Neural cell (in vitro differentiated cells): ENCODE measurements around the gene WDR19.
"Not testable (repeated sequence)": the region's sequence is repeated elsewhere in the genome, so short reads cannot be mapped to it uniquely, and the experiment has no call there.

Experiments
- EP300 ChIP-seq: fragments of 450-650 bp; conservative IDR thresholded peaks from 2 replicates; pipeline ENCODE4 v1.6.1; 2014; ENCODE audit warnings: antibody characterized with exemption, mild to moderate bottlenecking, moderate library complexity; ENCODE audit not compliant: poor library complexity, severe bottlenecking
- MXI1 ChIP-seq: fragments of 450-650 bp; conservative IDR thresholded peaks from 2 replicates; pipeline ENCODE4 v1.6.1; 2014; ENCODE audit warnings: antibody characterized with exemption, mild to moderate bottlenecking; ENCODE audit not compliant: poor library complexity, severe bottlenecking
- POLR2AphosphoS5 ChIP-seq: IDR thresholded peaks from 2 replicates; pipeline ENCODE4 v1.6.1; 2012
- TAF1 ChIP-seq: IDR thresholded peaks from 2 replicates; pipeline ENCODE4 v1.6.1; 2012; ENCODE audit warnings: low read depth
- TF ChIP-seq, protein P1 (sequence below): fragments of 450-650 bp; IDR thresholded peaks from 2 replicates; pipeline ENCODE4 v1.5.1; 2014; ENCODE audit warnings: antibody characterized with exemption, mild to moderate bottlenecking, moderate library complexity; ENCODE audit not compliant: poor library complexity, severe bottlenecking

DNA sequence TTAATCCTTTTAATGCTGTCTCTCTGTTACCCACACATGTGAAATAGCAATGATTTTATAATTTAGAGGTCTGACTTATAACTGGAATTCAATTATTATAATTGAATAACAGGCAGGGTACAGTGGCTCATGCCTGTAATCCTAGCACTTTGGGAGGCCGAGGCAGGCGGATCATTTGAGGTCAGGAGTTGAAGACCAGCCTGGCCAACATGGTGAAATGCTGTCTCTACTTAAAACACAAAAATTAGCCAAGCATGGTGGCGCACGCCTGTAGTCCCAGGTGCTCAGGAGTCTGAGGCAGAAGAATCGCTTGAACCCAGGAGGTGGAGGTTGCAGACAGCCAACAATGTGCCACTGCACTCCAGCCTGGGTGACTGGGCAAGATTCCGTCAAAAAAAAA, 95.3 kb downstream of the WDR19 start:
- TF ChIP-seq, protein P1, sequence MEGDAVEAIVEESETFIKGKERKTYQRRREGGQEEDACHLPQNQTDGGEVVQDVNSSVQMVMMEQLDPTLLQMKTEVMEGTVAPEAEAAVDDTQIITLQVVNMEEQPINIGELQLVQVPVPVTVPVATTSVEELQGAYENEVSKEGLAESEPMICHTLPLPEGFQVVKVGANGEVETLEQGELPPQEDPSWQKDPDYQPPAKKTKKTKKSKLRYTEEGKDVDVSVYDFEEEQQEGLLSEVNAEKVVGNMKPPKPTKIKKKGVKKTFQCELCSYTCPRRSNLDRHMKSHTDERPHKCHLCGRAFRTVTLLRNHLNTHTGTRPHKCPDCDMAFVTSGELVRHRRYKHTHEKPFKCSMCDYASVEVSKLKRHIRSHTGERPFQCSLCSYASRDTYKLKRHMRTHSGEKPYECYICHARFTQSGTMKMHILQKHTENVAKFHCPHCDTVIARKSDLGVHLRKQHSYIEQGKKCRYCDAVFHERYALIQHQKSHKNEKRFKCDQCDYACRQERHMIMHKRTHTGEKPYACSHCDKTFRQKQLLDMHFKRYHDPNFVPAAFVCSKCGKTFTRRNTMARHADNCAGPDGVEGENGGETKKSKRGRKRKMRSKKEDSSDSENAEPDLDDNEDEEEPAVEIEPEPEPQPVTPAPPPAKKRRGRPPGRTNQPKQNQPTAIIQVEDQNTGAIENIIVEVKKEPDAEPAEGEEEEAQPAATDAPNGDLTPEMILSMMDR = not testable (repeated sequence)
- not testable (repeated sequence) for TF ChIP-seq MXI1, POLR2AphosphoS5, TAF1, EP300
